ENCODE data around the gene PGC.

DNA sequence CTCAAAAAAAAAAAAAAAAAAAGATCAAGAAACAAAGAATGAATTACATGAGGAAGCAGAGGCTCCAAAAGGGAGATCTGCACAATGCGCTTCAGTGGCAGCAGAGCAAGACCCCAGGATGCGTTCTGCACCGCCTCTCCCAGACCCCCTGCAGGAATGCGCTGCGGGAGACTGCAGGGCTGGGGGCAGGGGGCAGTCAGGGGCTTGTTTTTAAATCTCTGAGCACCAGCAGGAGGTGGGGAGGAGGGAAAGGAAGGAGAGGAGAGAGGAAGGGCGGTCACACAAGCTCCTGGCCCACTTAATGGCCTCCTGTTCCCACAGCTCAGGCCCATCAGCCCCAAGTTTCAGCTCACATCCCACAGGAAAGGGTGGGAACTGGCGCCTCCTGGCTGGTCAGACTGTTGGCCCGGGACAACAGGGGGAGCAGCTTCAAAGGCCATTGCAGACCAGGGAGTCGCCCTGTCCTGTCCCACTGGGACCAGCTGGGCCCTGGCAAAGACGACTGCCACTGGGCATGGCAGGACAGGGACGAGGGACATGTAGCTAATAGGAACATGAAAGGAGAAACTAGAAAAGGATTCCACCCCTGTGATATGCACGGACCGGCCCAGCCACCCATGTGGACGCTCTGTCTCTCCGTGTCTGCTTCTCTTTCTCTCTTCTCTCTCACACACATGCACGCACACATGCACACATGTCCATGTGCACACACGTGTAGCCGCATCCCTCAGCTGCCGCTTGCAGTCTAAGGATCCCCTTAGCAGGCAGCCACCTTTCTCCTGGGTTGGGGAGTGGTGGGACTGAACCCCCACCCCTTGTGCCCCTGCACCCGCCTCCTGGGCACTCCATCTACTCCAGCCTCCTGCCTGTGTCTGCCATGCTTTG lies 46.5 kb downstream of the PGC start:
- TF ChIP-seq, protein P1, sequence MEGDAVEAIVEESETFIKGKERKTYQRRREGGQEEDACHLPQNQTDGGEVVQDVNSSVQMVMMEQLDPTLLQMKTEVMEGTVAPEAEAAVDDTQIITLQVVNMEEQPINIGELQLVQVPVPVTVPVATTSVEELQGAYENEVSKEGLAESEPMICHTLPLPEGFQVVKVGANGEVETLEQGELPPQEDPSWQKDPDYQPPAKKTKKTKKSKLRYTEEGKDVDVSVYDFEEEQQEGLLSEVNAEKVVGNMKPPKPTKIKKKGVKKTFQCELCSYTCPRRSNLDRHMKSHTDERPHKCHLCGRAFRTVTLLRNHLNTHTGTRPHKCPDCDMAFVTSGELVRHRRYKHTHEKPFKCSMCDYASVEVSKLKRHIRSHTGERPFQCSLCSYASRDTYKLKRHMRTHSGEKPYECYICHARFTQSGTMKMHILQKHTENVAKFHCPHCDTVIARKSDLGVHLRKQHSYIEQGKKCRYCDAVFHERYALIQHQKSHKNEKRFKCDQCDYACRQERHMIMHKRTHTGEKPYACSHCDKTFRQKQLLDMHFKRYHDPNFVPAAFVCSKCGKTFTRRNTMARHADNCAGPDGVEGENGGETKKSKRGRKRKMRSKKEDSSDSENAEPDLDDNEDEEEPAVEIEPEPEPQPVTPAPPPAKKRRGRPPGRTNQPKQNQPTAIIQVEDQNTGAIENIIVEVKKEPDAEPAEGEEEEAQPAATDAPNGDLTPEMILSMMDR (IDR thresholded peaks at IDR 0.05 in 8 of 11, conservative IDR thresholded peaks at IDR 0.05 in 3 of 11), result no peak
- TF ChIP-seq POLR2AphosphoS5 (IDR thresholded peaks at IDR 0.05) (peak in 2 of 3 donors; percentile 60 to 67), POLR2A (IDR thresholded peaks at IDR 0.05) (no peak)
